GM12801 (cell line): ENCODE data around the gene RAD51B.

Source experiments
- CTCF ChIP-seq: IDR thresholded peaks from one replicate; pipeline ENCODE4 v1.5.1; 2011; ENCODE audit warnings: control low read depth; ENCODE audit not compliant: insufficient read length; ENCODE audit errors: extremely low read depth

Gene RAD51B

DNA sequence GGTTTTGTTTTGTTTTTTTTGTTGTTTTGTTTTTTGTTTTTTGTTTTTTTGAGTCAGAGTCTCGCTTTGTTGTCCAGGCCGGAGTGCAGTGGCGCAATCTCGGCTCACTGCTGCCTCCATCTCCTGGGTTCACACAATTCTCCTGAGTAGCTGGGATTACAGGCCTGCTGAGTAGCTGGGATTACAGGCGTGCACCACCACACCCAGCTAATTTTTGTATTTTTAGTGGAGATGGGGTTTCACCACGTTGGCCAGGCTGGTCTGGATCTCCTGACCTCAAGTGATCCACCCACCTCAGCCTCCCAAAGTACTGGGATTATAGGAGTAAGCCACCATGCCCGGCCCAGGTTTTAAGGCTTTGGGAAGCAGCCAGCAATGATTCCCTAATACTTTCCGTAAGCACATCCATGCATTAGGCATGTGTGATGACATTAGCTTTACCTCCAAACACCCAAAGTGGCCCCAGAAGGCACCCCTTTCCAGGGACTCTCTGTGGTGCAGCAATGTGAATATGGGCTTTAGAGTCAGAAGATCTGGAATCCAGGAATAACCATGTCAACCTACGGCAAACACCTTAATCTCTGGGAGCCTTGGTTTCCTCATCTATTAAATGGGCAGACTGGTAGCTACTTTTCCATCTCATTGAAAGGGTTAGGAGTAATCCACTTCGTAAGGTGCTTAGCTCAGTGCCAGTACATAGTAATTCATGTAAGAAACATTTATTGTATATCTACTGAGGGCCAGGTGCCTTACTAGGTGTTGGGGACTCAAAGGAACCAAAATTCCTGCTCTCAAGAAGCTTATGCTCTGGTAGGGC, 820.4 kb downstream of the RAD51B start:
- TF ChIP-seq CTCF: no peak

DNA sequence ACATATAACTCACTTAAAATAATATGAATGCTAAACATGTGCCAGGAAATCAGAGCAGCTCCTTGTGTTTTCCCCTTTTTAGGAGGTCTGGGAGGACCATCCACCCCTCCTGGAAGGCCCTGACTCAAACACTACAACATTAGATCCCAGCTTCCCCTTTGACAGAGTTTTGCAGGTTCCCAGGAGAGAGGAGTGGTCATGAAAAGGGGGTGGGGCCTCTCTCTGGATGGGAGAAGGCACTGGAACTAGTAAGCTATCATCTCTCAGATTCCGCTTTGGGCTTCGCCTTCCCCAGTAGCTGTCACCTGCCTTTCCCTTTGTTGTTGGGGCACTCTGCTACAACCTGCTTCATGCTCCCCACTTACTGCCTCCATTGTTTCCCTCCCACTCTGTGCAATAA, 824.1 kb downstream of the RAD51B start:
- no peak for TF ChIP-seq CTCF

DNA sequence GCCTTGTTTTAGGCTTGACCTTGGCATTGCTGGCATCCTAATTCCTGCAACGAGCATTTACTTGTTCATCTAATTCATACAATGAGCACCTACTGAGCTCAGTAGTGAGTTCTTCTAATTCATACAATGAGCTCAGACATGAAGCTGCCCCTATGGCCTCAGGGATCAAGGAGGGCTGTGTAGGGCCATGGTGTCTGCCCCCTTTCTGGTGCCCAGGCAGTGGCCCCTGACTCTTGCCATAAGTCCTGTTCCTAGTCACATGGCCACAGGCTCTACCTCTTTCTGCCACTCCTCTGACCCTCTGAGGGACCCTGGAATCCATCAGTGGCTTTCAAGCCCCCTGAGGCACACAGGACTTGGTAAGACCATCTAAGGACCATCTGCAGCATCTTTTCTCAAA, 824.5 kb downstream of the RAD51B start:
- no peak for TF ChIP-seq CTCF

DNA sequence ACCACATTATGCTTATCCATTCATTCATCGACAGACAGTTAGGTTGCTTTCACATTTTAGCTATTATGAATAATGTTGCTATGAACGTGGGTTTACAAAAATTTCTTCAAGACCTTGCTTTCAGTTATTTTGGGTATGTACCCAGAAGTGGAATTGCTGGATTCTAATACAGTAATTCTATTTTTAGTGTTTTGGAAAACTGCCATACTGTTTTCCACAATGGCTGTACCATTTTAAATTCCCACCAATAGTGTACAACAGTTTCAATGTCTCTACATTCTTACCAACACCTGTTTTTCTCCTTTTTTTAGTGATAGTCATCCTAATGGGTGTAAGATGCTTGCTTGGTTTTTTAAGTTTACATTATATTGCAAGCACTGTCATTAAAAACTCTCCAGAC, 825.8 kb downstream of the RAD51B start:
- no peak for TF ChIP-seq CTCF

- no peak for TF ChIP-seq CTCF
Measured at GRCh38 chr14:68649476-68650189, 830.1 kb downstream of the RAD51B start.

GRCh38 chr14:68650404-68650994, 830.9 kb downstream of the RAD51B start:
- no peak for TF ChIP-seq CTCF

DNA sequence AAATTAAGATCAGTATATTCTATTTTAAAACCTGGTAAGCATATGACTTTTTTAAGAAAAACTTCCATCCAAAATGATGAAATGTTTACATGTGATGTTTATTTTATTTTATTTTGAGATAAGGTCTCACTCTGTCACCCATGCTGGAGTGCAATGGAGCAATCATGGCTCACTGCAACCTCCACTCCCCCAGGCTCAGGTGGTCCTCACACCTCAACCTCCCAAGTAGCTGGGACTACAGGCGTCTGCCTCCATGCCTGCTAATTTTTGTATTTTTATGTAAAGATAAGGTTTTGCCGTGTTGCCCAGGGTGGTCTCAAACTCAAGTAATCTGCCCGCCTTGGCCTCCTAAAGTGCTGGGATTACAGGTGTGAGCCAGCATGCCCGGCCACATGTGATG, 831.5 kb downstream of the RAD51B start:
- TF ChIP-seq CTCF: no peak
